GM19467 (cell line): ENCODE results near the gene NEURL2.
"Not testable (repeated sequence)": the region's sequence is repeated elsewhere in the genome, so short reads cannot be mapped to it uniquely, and the experiment has no call there.

ENCODE experiments used
- ATAC-seq: cut with Tn5 transposase; IDR thresholded peaks from one replicate; pipeline ENCODE4 v1.9.1; 2021; ENCODE audit warnings: mild to moderate bottlenecking, moderate library complexity; ENCODE audit not compliant: unreplicated experiment

Gene NEURL2

DNA sequence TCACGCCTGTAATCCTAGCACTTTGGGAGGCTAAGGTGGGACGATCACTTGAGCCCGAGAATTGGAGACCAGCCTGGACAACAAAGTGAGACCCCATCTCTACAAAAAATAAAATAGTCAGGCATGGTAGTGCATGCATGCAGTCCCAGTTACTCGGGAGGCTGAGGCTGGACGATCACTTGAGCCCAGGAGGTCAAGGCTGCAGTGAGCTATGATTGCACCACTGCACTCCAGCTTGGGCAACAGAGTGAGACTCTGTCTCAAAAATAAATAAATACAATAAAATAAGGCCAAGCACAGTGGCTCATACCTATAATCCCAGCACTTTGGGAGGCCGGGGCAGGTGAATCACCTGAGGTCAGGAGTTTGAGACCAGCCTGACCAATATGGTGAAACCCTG is 10.3 kb upstream of the NEURL2 start:
- not testable (repeated sequence) for ATAC-seq

- ATAC-seq = no peak
These were observed 8.2 kb upstream of the NEURL2 start for GRCh38 chr20:45899046-45899835.

DNA sequence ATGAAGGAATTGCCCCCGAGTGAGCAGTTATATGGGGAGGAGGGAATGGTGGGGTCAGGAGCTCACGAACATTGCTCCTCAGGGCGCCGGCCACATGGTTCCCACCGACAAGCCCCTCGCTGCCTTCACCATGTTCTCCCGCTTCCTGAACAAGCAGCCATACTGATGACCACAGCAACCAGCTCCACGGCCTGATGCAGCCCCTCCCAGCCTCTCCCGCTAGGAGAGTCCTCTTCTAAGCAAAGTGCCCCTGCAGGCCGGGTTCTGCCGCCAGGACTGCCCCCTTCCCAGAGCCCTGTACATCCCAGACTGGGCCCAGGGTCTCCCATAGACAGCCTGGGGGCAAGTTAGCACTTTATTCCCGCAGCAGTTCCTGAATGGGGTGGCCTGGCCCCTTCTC is 7.3 kb upstream of the NEURL2 start:
- no peak for ATAC-seq

DNA sequence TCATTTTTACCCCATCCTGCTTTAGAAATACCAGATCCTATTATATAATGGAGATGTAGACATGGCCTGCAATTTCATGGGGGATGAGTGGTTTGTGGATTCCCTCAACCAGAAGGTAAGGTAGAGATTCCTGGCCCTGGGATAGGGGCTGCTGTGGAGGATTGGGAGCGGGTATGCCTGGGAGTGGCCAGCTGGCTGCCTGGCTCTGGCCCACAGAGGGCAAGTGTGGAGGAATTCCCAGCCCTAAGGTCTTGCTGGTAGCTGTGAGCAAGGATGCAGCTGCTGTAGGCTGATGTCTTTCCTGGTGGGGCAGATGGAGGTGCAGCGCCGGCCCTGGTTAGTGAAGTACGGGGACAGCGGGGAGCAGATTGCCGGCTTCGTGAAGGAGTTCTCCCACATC is 6.7 kb upstream of the NEURL2 start:
- ATAC-seq = no peak

- ATAC-seq = no peak
These were observed 6.3 kb upstream of the NEURL2 start for GRCh38 chr20:45897289-45897688.

DNA sequence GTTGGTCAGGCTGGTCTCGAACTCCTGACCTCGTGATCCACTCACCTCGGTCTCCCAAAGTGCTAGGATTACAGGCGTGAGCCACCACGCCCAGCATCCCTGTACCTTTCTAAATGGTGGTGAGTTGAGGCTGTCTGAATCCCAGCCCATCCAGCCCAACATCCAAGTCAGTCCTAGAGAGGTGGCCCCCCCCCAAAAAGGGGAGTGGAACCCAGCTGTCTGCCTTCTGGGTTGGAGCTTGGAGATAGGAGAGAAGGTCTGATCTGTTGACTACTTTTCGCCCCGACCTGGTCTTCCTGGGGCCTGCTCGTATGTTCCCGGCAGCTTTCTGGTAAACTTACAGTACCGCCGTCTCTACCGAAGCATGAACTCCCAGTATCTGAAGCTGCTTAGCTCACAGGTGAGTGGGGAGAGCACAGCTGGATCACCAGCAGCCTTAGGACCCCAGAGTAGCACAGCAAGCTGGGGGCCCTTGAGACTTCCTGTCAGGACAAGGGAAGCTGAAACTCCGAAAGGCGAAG is 5.7 kb upstream of the NEURL2 start:
- no peak for ATAC-seq

- ATAC-seq = no peak
These were observed 3.8 kb upstream of the NEURL2 start for GRCh38 chr20:45894797-45895196.

GRCh38 chr20:45893831-45894230 is 2.8 kb upstream of the NEURL2 start:
- ATAC-seq = no peak

GRCh38 chr20:45892828-45893500 is 2.0 kb upstream of the NEURL2 start:
- no peak for ATAC-seq

- ATAC-seq = no peak
These were observed 1.2 kb upstream of the NEURL2 start for GRCh38 chr20:45892049-45892825.

DNA sequence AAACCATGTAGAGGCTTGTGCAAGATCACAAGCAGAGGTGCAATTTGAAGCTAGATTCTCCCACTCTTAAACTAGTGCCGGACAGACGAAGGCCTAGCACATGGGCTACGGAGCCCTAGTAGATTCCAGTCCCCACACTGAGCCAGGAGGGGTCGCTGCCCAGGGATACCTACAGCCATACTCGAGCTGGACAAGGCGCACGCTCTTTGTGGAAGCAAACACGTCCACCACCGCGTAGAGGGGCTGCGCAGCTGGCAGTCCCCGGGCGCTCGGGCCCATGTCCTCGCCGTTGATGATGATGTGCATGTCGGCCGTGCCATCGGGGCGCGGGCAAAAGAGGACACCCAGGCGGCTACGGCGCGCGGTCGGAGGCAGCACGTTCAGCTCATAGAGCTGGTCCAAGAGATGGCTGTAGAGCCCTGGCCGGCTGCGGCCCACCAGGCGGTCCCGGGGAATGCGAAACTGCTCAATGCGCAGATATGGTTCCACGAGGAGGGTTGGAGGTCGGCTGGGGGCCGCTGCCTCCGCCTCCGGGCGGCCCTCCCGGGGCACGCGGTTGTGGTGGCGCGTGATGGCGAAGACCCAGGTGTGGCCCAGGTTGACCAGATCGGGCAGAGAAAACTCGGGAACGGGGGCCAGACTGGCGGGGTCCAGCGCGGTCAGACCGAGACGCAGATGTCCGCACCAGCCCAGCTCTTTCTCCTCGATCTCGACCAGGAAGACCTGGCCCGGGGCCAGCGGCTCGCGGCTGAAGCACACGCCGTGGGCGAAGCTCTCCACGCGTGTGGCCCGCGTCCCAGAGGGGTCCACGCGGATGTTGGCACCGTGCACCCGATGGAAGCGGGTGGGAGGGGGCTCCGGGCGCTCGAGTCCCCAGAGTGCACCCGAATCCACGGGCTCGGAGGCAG is 677 bp downstream of the NEURL2 start:
- no peak for ATAC-seq

DNA sequence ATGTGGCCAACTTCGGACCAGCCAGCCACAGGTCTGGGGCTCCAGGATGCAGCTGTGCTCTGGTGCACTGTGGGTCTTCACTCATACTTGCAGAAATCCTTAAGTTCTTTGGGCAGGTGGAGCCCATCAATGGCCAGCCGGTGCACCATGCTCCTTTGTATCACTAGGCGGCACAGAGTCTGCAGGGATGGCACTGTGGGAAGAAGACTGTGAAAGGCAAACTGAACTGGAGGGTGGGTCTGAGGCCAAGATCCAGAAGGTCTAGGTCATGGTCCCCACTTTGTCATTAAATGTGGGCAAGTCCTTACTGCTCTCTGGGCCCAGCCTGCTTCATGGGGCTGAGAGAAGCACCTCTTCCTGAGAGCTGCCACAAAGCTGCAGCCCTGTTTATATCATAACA is 2.3 kb downstream of the NEURL2 start:
- ATAC-seq = no peak

- ATAC-seq = no peak
These were observed 3.7 kb downstream of the NEURL2 start, which contains the start of gene SPATA25 for GRCh38 chr20:45887346-45887715. Gene SPATA25 (minus strand): TSS chr20:45887622. CDS start chr20:45887590, 32 bp downstream.

GRCh38 chr20:45886590-45887345 is 4.2 kb downstream of the NEURL2 start:
- ATAC-seq = no peak

DNA sequence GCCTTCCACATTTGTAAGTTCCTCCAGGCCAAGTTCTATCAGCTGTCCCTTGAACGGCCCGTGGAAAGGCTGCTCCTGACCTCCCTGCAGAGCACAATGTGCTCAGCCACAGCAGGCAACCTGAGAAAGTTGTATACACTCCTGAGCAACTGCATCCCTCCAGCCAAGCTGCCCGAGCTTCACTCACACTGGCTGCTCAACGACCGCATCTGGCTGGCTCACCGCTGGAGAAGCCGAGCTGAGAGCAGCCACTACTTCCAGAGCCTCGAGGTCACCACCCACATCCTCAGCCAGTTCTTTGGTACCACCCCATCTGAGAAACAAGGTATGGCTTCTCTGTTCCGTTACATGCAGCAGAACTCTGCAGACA is 7.9 kb downstream of the NEURL2 start:
- ATAC-seq = no peak

- ATAC-seq = no peak
These were observed 8.4 kb downstream of the NEURL2 start for GRCh38 chr20:45882469-45883099.

- peak; percentile 96 for ATAC-seq
These were observed 9.8 kb downstream of the NEURL2 start, which contains the start of gene ZSWIM1 for GRCh38 chr20:45880988-45881788. Gene ZSWIM1 (plus strand): TSS chr20:45881227. CDS start chr20:45882593, 1,366 bp downstream.

DNA sequence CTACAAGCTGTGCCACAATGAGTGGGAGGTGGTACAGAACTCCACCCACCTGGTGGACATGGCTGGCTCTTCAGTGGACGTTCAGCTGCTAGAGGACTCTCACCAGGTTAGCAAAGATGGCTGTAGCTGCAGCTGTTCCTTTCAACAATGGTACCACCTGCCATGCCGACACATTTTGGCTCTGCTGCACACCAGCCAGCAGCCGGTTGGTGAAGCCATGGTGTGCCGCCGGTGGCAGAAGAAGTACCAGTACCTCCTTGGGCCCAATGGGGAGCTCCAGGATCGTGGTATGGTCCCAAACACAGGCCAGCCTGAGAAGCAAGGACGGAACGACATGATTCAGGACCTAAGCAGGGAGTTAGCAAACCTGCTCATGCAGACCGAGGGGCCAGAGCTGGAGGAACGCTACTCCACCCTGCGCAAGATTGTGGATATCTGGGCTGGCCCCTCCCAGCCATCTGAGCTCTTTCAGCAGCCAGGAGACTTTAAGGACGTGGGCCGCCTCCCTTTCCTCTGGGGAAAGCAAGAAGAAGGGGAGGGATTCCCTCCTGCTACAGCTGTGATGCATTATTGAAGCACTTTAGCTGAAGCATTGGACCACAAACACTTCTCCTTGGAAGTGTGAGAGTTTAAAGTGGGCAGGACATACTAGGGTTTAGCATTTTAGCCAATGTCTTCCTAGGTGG is 12.8 kb downstream of the NEURL2 start:
- ATAC-seq = no peak
